Common myeloid progenitor, CD34-positive (primary cell): ENCODE results near the gene CCR7.
A peak's percentile ranks its signal among the peaks of the same experiment; 100 is the strongest.

Experiments
- CTCF ChIA-PET: fragments of 350-600 bp; sonication (Branson Sonifier 250); formaldehyde crosslinking; loops from one replicate; lab custom pipeline; 2021; ENCODE audit warnings: antibody characterized with exemption; lab: Charles Lee
- POLR2A ChIA-PET: fragments of 350-600 bp; sonication (Branson Sonifier 250); formaldehyde crosslinking; loops from one replicate; lab custom pipeline; 2021; ENCODE audit warnings: antibody characterized with exemption; lab: Charles Lee
- DNase-seq, 3 donors: peaks; one replicate each; pipeline versions ENCODE4 v3.0.0 to v3.0.0-alpha.2; 2013
- H3K27ac ChIP-seq, 2 experiments: 1 replicate in 1 of 2; 2 replicates in 1 of 2; pipeline ENCODE4 v1.7.0; 2013; ENCODE audit warnings: inconsistent platforms in 2 of 2, low read length in 2 of 2, mild to moderate bottlenecking in 2 of 2, low read depth in 1 of 2, moderate library complexity in 1 of 2; ENCODE audit not compliant: severe bottlenecking in 2 of 2, insufficient read depth in 1 of 2, poor library complexity in 1 of 2
- H3K27me3 ChIP-seq, 5 experiments: replicated peaks in 2 of 5; 1 replicate in 3 of 5; 2 replicates in 2 of 5; pipeline versions ENCODE4 v1.6.1 to v1.7.0; 2013; ENCODE audit warnings: low read length in 4 of 5, mild to moderate bottlenecking in 2 of 5, moderate library complexity in 2 of 5, inconsistent platforms in 1 of 5; ENCODE audit not compliant: insufficient read depth in 5 of 5, control insufficient read depth in 4 of 5
- H3K36me3 ChIP-seq, 4 experiments: 1 replicate in 2 of 4; 2 replicates in 2 of 4; pipeline versions ENCODE4 v1.6.1 to v1.7.0; 2013; ENCODE audit warnings: low read length in 3 of 4, control low read depth in 1 of 4, mild to moderate bottlenecking in 1 of 4; ENCODE audit not compliant: control insufficient read depth in 4 of 4, insufficient read depth in 4 of 4
- H3K4me1 ChIP-seq, 4 experiments: 1 replicate in 3 of 4; 2 replicates in 1 of 4; pipeline versions ENCODE4 v1.6.1 to v1.7.1; 2013; ENCODE audit warnings: low read length in 3 of 4, mild to moderate bottlenecking in 3 of 4, control low read depth in 1 of 4, inconsistent platforms in 1 of 4, moderate library complexity in 1 of 4; ENCODE audit not compliant: control insufficient read depth in 4 of 4, insufficient read depth in 4 of 4; ENCODE audit errors: control extremely low read depth in 1 of 4
- H3K4me3 ChIP-seq, 7 experiments: 1 replicate in 4 of 7; 2 replicates in 3 of 7; pipeline versions ENCODE4 v1.5.1 to v1.7.0; 2013; ENCODE audit warnings: mild to moderate bottlenecking in 7 of 7, low read length in 6 of 7, moderate library complexity in 6 of 7, inconsistent platforms in 2 of 7, low read depth in 2 of 7, control low read depth in 1 of 7; ENCODE audit not compliant: insufficient read depth in 4 of 7, control insufficient read depth in 1 of 7; ENCODE audit errors: extremely low read depth in 1 of 7
- H3K9me3 ChIP-seq, 5 experiments: 1 replicate in 4 of 5; 2 replicates in 1 of 5; pipeline versions ENCODE4 v1.6.1 to v1.7.1; 2013; ENCODE audit warnings: low read length in 4 of 5, mild to moderate bottlenecking in 2 of 5, inconsistent platforms in 1 of 5, low read depth in 1 of 5, moderate library complexity in 1 of 5; ENCODE audit not compliant: control insufficient read depth in 4 of 5, insufficient read depth in 2 of 5; ENCODE audit errors: control extremely low read depth in 1 of 5
- WGBS: methylation state at CpG from one replicate; pipeline ENCODE4 v1.1.5; 2013; ENCODE audit not compliant: insufficient coverage; 5-methylcytosine and 5-hydroxymethylcytosine counted together

The CCR7 gene

GRCh38 chr17:40582328-40582901 lies 17.1 kb upstream of the CCR7 start:
- CTCF ChIA-PET: interaction anchor here (0.8 to 2.8 kb wide), 7 partner anchors 11 to 49 kb away, joined by 3 to 13 read pairs (median 4); no protein-coding TSS in a partner anchor
- DNase-seq: peak; percentile 82 to 99 (median 97)

GRCh38 chr17:40580140-40580539 lies 14.9 kb upstream of the CCR7 start:
- ChIA-PET POLR2A (no interaction called here), CTCF (interaction anchor here (2.8 kb wide), 1 partner anchor 46 kb away, joined by 13 read pairs; no protein-coding TSS in a partner anchor)
- Histone ChIP-seq H3K4me1 (peaks cover 15 to 40% (median 29%) of the 10 kb centered on the region in 4 experiments), H3K27ac (no peak overlapping the region), H3K4me3 (no peak overlapping the region), H3K27me3 (no peaks in the 10 kb centered on the region), H3K36me3 (no peaks in the 10 kb centered on the region), H3K9me3 (peaks cover 0 to 4% (median 3%) of the 10 kb centered on the region in 5 experiments)
- DNase-seq: no peak

More at GRCh38 chr17:40582328-40582901, 17.1 kb upstream of the CCR7 start:
- peaks cover 0 to 4% (median 3%) of the 10 kb centered on the region in 5 experiments for H3K9me3 ChIP-seq
- no peaks in the 10 kb centered on the region for H3K36me3 ChIP-seq
- H3K4me3 ChIP-seq: peak overlapping the region in 4 of 7 experiments; percentile 5 to 60 (median 24)
- 0% methylated on average over 8 of the region's 11 CpGs for WGBS
- peak overlapping the region; percentile 61 to 76 for H3K27ac ChIP-seq
- H3K4me1 ChIP-seq: peaks cover 15 to 35% (median 26%) of the 10 kb centered on the region in 4 experiments
- H3K27me3 ChIP-seq: no peaks in the 10 kb centered on the region
- POLR2A ChIA-PET: interaction anchor here (0.6 to 1.4 kb wide), 9 partner anchors 18 to 500 kb away, joined by 3 to 17 read pairs (median 3); partner anchors contain the start of gene SMARCE1

- Histone ChIP-seq H3K9me3 (peaks cover 0 to 2% (median under 1%) of the 10 kb centered on the region in 5 experiments), H3K36me3 (no peaks in the 10 kb centered on the region), H3K4me3 (no peak overlapping the region), H3K4me1 (peaks cover 15 to 40% (median 29%) of the 10 kb centered on the region in 4 experiments), H3K27ac (no peak overlapping the region), H3K27me3 (no peaks in the 10 kb centered on the region)
- CTCF ChIA-PET: no interaction called here
- POLR2A ChIA-PET: interaction anchor here (0.6 kb wide), 1 partner anchor 34 kb away, joined by 3 read pairs; no protein-coding TSS in a partner anchor
- 100% methylated on average over 2 of the region's 3 CpGs for WGBS
- DNase-seq: no peak
Measured at GRCh38 chr17:40579471-40579870, 14.2 kb upstream of the CCR7 start.

GRCh38 chr17:40577611-40578065 lies 12.4 kb upstream of the CCR7 start:
- CTCF ChIA-PET: interaction anchor here (1.8 to 3.4 kb wide), 2 partner anchors 9 to 17 kb away, joined by 9 to 25 read pairs; no protein-coding TSS in a partner anchor
- POLR2A ChIA-PET: no interaction called here
- peaks cover 0 to 10% (median 3%) of the 10 kb centered on the region in 5 experiments for H3K9me3 ChIP-seq
- H3K27ac ChIP-seq: no peak overlapping the region
- H3K27me3 ChIP-seq: no peaks in the 10 kb centered on the region
- WGBS: 94% methylated on average over 3 of the region's 5 CpGs
- no peaks in the 10 kb centered on the region for H3K36me3 ChIP-seq
- no peak overlapping the region for H3K4me3 ChIP-seq
- H3K4me1 ChIP-seq: peaks cover 12 to 31% (median 24%) of the 10 kb centered on the region in 4 experiments
- DNase-seq: no peak

GRCh38 chr17:40576113-40576740 lies 11.0 kb upstream of the CCR7 start:
- POLR2A ChIA-PET: no interaction called here
- DNase-seq: no peak
- no peak overlapping the region for H3K27ac ChIP-seq
- H3K27me3 ChIP-seq: no peaks in the 10 kb centered on the region
- CTCF ChIA-PET: interaction anchor here (0.6 to 3.4 kb wide), 3 partner anchors 14 to 406 kb away, joined by 3 to 25 read pairs (median 3); no protein-coding TSS in a partner anchor
- no peak overlapping the region for H3K4me3 ChIP-seq
- H3K4me1 ChIP-seq: peaks cover 3 to 17% (median 10%) of the 10 kb centered on the region in 4 experiments
- no peaks in the 10 kb centered on the region for H3K36me3 ChIP-seq
- peaks cover 0 to 10% (median 3%) of the 10 kb centered on the region in 5 experiments for H3K9me3 ChIP-seq
- 39% methylated on average over 2 of the region's 5 CpGs for WGBS

- Histone ChIP-seq H3K4me3 (no peak overlapping the region), H3K4me1 (peaks cover 0 to 5% (median 3%) of the 10 kb centered on the region in 4 experiments), H3K27ac (no peak overlapping the region), H3K36me3 (no peaks in the 10 kb centered on the region), H3K9me3 (peaks cover 0 to 10% (median 4%) of the 10 kb centered on the region in 5 experiments), H3K27me3 (no peaks in the 10 kb centered on the region)
- DNase-seq: no peak
- POLR2A ChIA-PET: no interaction called here
- CTCF ChIA-PET: no interaction called here
Measured at GRCh38 chr17:40574292-40574691, 9.0 kb upstream of the CCR7 start.
